ENCODE data around the gene ADARB2.

Gene ADARB2

GRCh38 chr10:1127629-1128028, 609.7 kb downstream of the ADARB2 start:
- peaks cover 24% of the 10 kb centered on the region for H3K36me3 ChIP-seq (ENCODE audit: control insufficient read depth, insufficient read depth, low read length)
- H3K9me3 ChIP-seq (ENCODE audit: control insufficient read depth, insufficient read depth, low read length) = no peaks in the 10 kb centered on the region
- H3K9ac ChIP-seq (ENCODE audit: low read depth, low read length) = no peak overlapping the region
- no peaks in the 10 kb centered on the region for H3K4me1 ChIP-seq (ENCODE audit: control insufficient read depth, insufficient read depth, low read length)
- H3K4me3 ChIP-seq (ENCODE audit: low read depth, low read length) = no peak overlapping the region
- H3K27me3 ChIP-seq (ENCODE audit: control insufficient read depth, insufficient read depth, low read length) = no peaks in the 10 kb centered on the region
